ENCODE measurements around the gene KLF13.

The KLF13 gene

DNA sequence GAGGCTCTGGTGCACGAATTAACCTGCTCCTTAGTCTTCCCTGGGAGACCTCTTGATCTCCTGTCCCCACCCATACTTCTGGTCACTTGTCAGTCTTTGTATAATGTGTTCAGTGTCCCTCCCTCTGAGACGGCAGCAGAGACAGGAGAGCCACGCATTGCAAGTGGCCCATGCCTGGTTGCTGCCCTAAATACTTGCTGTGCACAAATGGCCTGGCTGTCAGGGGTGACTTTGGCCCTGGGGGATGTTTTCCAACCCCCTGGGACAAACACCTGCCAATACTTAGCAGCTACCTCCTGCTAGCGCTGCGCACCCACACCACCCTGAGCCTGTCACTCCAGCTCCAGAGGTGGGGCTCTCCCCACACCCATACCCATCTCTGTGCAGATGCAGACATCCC lies 17.2 kb downstream of the KLF13 start:
- TF ChIP-seq, protein P1, sequence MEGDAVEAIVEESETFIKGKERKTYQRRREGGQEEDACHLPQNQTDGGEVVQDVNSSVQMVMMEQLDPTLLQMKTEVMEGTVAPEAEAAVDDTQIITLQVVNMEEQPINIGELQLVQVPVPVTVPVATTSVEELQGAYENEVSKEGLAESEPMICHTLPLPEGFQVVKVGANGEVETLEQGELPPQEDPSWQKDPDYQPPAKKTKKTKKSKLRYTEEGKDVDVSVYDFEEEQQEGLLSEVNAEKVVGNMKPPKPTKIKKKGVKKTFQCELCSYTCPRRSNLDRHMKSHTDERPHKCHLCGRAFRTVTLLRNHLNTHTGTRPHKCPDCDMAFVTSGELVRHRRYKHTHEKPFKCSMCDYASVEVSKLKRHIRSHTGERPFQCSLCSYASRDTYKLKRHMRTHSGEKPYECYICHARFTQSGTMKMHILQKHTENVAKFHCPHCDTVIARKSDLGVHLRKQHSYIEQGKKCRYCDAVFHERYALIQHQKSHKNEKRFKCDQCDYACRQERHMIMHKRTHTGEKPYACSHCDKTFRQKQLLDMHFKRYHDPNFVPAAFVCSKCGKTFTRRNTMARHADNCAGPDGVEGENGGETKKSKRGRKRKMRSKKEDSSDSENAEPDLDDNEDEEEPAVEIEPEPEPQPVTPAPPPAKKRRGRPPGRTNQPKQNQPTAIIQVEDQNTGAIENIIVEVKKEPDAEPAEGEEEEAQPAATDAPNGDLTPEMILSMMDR (IDR thresholded peaks at IDR 0.05; ENCODE audit: low read depth, low read length): no peak
- in situ Hi-C loops (cut with HindIII; ENCODE audit: low sequenced_read_pairs): no loop called here
- H3K4me3 ChIP-seq (ENCODE audit: low read depth, low read length): no peak overlapping the region
- no peak for DNase-seq (ENCODE audit: low read depth, low spot score)

DNA sequence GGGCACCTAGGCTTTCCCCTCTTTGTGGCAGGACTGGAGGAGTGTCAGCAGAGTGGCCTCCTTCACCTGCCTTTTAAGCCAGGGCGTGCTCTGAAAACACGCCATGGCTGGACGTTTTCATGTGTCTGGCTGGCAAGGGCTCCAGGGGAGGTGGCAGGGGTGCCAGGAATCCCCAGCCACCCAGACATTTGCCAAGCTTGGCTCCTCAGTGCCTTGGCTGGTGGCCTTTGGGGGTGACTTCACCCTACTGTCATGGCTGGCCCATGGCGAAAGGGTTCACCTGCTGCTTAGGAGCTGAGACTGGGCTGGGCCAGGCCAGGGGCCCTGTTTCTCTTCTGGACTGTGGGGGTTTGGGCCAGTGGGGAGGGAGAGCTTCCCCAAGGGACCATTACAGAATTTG lies 17.6 kb downstream of the KLF13 start:
- TF ChIP-seq, protein P1 (IDR thresholded peaks at IDR 0.05; ENCODE audit: low read depth, low read length): no peak
- in situ Hi-C loops (cut with HindIII; ENCODE audit: low sequenced_read_pairs): no loop called here
- no peak overlapping the region for H3K4me3 ChIP-seq (ENCODE audit: low read depth, low read length)
- DNase-seq (ENCODE audit: low read depth, low spot score): no peak

DNA sequence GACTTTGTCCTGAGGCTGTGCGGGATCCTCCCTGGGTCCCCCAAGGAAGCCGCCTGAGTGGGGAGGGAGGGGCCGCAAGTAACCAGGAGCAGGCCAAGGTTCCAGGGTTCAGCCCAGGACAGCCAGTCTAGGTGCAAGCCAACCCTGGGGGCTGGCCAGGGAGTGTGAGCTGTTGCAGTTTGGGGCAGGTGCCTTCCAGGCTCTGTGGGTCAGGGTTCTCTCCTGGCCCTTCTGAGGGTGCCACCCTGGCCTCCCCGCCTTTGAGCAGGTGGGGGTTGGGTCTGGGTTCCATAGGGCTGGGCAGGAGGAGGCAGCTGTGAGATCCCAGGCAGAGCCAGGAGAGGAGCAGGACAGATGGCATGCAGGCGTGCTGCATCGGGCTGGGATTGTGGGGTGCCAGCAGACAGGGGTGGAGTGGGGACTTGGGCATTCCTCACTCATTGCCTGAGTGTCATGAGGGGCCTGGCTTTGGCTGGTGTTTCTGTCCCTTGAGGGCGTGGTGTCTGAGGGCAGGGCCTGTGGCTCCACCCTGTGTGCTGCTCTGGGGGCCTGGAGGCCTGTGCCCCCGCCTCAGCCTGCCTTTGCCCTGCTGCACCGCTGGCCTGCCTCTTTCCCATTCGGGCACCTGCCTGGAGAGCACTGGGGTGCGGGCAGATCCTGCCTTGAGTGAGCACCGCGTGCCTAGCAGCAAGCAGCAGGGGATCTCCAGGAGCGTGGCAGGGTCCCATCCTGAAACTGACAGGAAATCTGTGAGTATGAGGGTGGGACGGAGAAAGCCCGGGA lies 18.4 kb downstream of the KLF13 start:
- TF ChIP-seq, protein P1 (IDR thresholded peaks at IDR 0.05; ENCODE audit: low read depth, low read length): no peak
- in situ Hi-C loops (cut with HindIII; ENCODE audit: low sequenced_read_pairs): no loop called here
- H3K4me3 ChIP-seq (ENCODE audit: low read depth, low read length): no peak overlapping the region
- no peak for DNase-seq (ENCODE audit: low read depth, low spot score)

DNA sequence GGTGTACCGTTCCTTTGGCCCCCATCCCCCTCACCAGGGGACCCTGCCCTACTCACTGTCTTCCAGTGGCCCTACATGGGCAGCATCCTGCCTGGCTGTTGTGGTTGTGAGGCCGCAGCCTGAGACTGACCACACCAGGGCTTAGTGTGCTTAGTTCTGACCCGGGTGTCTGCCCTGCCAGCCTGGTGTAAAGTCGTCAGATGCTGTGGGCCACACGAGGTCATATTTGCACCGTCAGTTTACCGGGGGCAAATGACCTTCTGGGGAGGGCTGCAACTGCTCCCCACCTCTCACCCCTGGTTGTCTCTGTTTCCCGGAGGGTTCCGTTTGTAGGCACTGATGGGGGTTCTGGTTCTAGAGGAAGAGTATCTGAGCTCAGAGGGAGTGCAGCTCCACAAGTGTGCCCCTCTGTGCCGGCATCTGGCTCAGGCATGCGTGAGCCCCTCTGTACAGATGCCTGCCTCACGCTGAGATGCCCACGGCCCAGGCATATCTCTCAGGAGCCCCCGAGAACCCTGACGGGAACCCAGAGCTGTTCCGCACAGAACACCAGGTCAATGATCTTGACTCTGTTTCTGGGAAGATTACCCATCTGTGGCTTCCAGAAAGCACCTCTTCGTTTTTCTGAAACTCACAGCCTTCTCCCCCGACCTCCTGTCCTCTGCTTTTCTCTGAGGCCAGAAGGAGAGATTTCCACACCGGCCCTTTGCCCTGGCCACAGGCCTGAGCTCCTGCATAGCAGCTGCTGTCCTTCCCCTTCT lies 19.2 kb downstream of the KLF13 start:
- DNase-seq (ENCODE audit: low read depth, low spot score): no peak
- TF ChIP-seq, protein P1 (IDR thresholded peaks at IDR 0.05; ENCODE audit: low read depth, low read length): no peak
- no peak overlapping the region for H3K4me3 ChIP-seq (ENCODE audit: low read depth, low read length)
- in situ Hi-C loops (cut with HindIII; ENCODE audit: low sequenced_read_pairs): no loop called here

DNA sequence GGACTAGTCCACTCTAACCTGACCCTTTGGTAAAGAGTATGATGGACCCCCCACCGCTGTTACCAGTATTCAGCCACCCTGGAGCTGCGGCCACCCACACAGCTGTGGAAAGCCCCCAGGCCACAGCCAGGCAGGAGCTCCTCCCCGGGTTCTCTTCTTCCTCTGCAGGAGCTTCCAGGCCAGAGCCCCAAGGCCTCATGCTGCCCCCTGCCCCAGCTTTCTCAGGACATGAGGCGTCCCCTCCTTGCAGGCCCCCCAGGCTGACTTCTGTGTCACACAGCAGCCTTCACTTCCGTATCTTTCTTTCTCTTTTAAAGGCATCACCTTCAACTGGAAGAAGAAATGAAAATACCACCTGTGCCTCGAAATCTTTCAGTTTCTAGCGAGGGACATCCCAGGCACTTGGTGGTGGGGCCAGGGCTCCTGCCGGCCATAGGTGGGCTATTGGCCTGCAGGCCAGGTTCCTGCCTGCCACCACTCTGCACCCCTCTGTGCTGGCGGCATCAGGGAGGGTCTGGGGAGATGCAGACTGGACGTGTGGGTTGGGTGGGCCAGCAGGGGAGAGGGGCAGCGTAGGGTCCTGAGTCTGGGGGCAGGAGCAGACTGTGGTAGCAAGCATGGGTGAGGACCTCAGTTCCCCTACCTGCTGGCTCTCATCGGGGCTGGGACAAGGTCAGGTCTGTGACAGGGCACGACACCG lies 19.9 kb downstream of the KLF13 start:
- in situ Hi-C loops (cut with HindIII; ENCODE audit: low sequenced_read_pairs): no loop called here
- DNase-seq (ENCODE audit: low read depth, low spot score): no peak

More for the DNA sequence above, 19.9 kb downstream of the KLF13 start:
- TF ChIP-seq, protein P1 (IDR thresholded peaks at IDR 0.05; ENCODE audit: low read depth, low read length): no peak
- H3K4me3 ChIP-seq (ENCODE audit: low read depth, low read length): no peak overlapping the region
